Neural cell (in vitro differentiated cells): ENCODE measurements around the gene C11orf16.

ENCODE experiments used
- EP300 ChIP-seq: fragments of 450-650 bp; conservative IDR thresholded peaks from 2 replicates; pipeline ENCODE4 v1.6.1; 2014; ENCODE audit warnings: antibody characterized with exemption, mild to moderate bottlenecking, moderate library complexity; ENCODE audit not compliant: poor library complexity, severe bottlenecking
- EZH2 ChIP-seq: fragments of 200-600, 300-800 bp; shearing (Covaris generic), sonication (generic); IDR thresholded peaks from 2 replicates; pipeline ENCODE4 v1.6.1; 2014; ENCODE audit warnings: antibody characterized with exemption, low read length, borderline replicate concordance, mild to moderate bottlenecking; ENCODE audit not compliant: insufficient read depth, poor library complexity, severe bottlenecking
- TF ChIP-seq, protein P1 (sequence below): fragments of 450-650 bp; IDR thresholded peaks from 2 replicates; pipeline ENCODE4 v1.5.1; 2014; ENCODE audit warnings: antibody characterized with exemption, mild to moderate bottlenecking, moderate library complexity; ENCODE audit not compliant: poor library complexity, severe bottlenecking

DNA sequence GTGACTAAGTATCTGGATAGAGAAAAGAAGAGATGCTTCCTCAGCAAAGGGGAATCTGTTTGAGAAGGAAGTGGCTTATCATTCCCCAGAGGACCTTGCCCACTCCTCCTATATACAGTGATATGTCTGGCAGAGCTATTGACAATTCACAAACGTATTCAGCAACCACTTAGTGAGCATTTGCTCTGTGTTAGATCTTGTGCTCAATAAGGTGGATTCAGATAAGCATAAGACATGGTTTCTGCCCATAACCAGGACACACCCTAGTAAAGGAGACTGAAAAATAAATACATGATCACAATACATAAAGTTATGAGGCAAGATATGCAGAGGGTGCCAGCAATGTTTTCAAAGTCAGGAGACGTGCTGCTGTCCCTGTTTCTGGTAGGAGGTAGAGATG lies 30.1 kb upstream of the C11orf16 start:
- TF ChIP-seq, protein P1, sequence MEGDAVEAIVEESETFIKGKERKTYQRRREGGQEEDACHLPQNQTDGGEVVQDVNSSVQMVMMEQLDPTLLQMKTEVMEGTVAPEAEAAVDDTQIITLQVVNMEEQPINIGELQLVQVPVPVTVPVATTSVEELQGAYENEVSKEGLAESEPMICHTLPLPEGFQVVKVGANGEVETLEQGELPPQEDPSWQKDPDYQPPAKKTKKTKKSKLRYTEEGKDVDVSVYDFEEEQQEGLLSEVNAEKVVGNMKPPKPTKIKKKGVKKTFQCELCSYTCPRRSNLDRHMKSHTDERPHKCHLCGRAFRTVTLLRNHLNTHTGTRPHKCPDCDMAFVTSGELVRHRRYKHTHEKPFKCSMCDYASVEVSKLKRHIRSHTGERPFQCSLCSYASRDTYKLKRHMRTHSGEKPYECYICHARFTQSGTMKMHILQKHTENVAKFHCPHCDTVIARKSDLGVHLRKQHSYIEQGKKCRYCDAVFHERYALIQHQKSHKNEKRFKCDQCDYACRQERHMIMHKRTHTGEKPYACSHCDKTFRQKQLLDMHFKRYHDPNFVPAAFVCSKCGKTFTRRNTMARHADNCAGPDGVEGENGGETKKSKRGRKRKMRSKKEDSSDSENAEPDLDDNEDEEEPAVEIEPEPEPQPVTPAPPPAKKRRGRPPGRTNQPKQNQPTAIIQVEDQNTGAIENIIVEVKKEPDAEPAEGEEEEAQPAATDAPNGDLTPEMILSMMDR, result no peak
- TF ChIP-seq EZH2, result no peak
- no peak for TF ChIP-seq EP300
